ENCODE results near the gene USP24. TPM values are rescaled to one million over a fixed set of nuclear protein-coding genes. Genes with fewer than 3 reads are reported as not detected.
A peak's percentile ranks its signal among the peaks of the same experiment; 100 is the strongest.

The USP24 gene
- polyA plus RNA-seq, 1 donor (not counting 4 experiments of a cell fraction or from before 2014, with no cell fraction given): 22.5 TPM

DNA sequence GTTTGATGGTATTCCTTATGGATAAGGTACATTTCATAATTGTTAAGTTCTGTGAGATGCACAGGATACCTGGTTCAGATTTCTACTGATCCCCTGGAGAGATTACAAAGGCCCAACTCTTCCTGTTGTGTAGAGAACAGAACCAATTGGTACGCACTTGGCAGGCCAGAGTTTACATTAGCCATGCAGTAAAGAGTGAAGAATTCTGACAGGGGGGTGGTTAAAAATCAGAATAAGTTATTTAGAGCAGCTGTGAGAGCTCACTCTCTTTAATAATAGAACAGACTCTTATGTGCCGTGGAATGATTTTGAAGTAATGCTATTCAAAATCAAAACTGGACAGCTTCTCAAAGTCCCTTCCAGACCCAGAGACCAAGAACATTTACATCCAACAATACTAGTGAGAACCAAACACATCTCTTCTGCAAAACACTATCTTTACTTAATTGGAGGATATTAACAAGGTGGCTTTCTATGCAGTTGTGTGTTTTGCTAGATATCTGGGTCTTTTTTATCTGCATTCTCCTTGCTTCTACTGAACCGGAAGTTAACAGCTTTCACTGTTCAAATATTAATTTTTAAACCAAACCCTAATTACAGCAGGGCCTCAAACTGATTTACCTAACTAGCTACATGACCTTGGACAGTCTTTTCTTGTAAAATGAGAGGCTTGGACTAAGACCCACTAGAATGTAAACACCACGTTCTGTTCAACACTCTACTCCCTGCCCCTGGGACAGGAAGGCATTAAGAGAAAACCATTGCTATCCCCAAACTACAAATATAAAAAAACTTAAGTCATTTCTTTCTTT is 4.0 kb downstream of the USP24 start:
- FAIRE-seq: no peak

DNA sequence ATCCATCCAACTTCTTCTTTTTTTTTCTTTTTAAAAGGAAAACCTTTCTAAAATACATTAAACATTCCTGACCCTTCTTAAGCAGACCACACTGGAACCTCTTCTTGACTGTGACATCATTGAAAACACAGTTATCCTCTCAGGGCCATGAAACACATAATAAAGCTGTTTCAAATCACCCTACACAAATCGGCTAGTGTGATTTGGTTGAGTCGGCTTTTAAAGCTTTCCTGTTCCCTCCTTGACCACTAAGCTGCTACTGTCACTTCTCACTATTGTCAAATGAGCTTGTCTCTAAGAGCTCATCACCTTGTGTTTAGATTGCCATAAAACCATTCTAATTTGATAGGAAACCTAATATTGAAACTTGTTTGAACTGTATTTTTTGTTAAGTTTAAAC is 5.9 kb downstream of the USP24 start:
- no peaks in the 10 kb centered on the region for H3K36me3 ChIP-seq (ENCODE audit: control insufficient read depth in 2 of 2, extremely low read depth in 1 of 2, insufficient read depth in 2 of 2, low read length in 2 of 2)
- dilution Hi-C loops (cut with MboI; ENCODE audit: extremely low pct_ligation_motif_present, low sequenced_read_pairs): no loop called here

More for the DNA sequence above, 4.0 kb downstream of the USP24 start:
- H3K27me3 ChIP-seq (ENCODE audit: control insufficient read depth, extremely low read depth, insufficient read depth, low read length): no peaks in the 10 kb centered on the region
- H3K4me1 ChIP-seq (ENCODE audit: control insufficient read depth, extremely low read depth, insufficient read depth, low read length): peaks cover 31% of the 10 kb centered on the region
- DNase-seq (ENCODE audit: low read depth, low spot score): no peak
- H3K9me3 ChIP-seq (ENCODE audit: control insufficient read depth, low read depth, low read length): no peaks in the 10 kb centered on the region
- peak overlapping the region; percentile 99 for H3K4me2 ChIP-seq (ENCODE audit: control insufficient read depth, extremely low read depth, insufficient read depth, low read depth, low read length)
- H3K27ac ChIP-seq (ENCODE audit: control insufficient read depth, insufficient read depth, low read length): no peak overlapping the region
- no peak overlapping the region for H2AFZ ChIP-seq (ENCODE audit: control insufficient read depth, low read length)
- H3K9ac ChIP-seq (ENCODE audit: control insufficient read depth, extremely low read depth, insufficient read depth, low read length): no peak overlapping the region
- H4K20me1 ChIP-seq (ENCODE audit: control insufficient read depth, extremely low read depth, insufficient read depth, low read length): peaks cover 6% of the 10 kb centered on the region
- peaks cover 6% of the 10 kb centered on the region for H3K9me1 ChIP-seq (ENCODE audit: control insufficient read depth, extremely low read depth, insufficient read depth, low read length)
- no peaks in the 10 kb centered on the region for H3K36me3 ChIP-seq (ENCODE audit: control insufficient read depth in 2 of 2, extremely low read depth in 1 of 2, insufficient read depth in 2 of 2, low read length in 2 of 2)
- no peak for TF ChIP-seq EZH2 (IDR thresholded peaks at IDR 0.05; ENCODE audit: low read length)
- TF ChIP-seq, protein P1, sequence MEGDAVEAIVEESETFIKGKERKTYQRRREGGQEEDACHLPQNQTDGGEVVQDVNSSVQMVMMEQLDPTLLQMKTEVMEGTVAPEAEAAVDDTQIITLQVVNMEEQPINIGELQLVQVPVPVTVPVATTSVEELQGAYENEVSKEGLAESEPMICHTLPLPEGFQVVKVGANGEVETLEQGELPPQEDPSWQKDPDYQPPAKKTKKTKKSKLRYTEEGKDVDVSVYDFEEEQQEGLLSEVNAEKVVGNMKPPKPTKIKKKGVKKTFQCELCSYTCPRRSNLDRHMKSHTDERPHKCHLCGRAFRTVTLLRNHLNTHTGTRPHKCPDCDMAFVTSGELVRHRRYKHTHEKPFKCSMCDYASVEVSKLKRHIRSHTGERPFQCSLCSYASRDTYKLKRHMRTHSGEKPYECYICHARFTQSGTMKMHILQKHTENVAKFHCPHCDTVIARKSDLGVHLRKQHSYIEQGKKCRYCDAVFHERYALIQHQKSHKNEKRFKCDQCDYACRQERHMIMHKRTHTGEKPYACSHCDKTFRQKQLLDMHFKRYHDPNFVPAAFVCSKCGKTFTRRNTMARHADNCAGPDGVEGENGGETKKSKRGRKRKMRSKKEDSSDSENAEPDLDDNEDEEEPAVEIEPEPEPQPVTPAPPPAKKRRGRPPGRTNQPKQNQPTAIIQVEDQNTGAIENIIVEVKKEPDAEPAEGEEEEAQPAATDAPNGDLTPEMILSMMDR (optimal IDR thresholded peaks at IDR 0.05 in 1 of 3, IDR thresholded peaks at IDR 0.05 in 1 of 3, conservative IDR thresholded peaks at IDR 0.05 in 1 of 3; ENCODE audit: extremely low read depth in 1 of 3, insufficient read depth in 2 of 3, low read length in 3 of 3): no peak
- H3K79me2 ChIP-seq (ENCODE audit: control insufficient read depth, insufficient read depth, low read length): peaks cover 95% of the 10 kb centered on the region
- H3K4me3 ChIP-seq (ENCODE audit: control insufficient read depth in 2 of 3, extremely low read depth in 1 of 3, insufficient read depth in 2 of 3, low read depth in 1 of 3, low read length in 3 of 3): peak overlapping the region in 1 of 3 experiments; percentile 8
- dilution Hi-C loops (cut with MboI; ENCODE audit: extremely low pct_ligation_motif_present, low sequenced_read_pairs): no loop called here

More for the DNA sequence above, 5.9 kb downstream of the USP24 start:
- H3K4me3 ChIP-seq (ENCODE audit: control insufficient read depth in 2 of 3, extremely low read depth in 1 of 3, insufficient read depth in 2 of 3, low read depth in 1 of 3, low read length in 3 of 3): no peak overlapping the region
- H3K27me3 ChIP-seq (ENCODE audit: control insufficient read depth, extremely low read depth, insufficient read depth, low read length): no peaks in the 10 kb centered on the region
- no peak for DNase-seq (ENCODE audit: low read depth, low spot score)
- peaks cover 97% of the 10 kb centered on the region for H3K79me2 ChIP-seq (ENCODE audit: control insufficient read depth, insufficient read depth, low read length)
- H3K4me2 ChIP-seq (ENCODE audit: control insufficient read depth, extremely low read depth, insufficient read depth, low read depth, low read length): no peak overlapping the region
- H2AFZ ChIP-seq (ENCODE audit: control insufficient read depth, low read length): no peak overlapping the region
- H3K27ac ChIP-seq (ENCODE audit: control insufficient read depth, insufficient read depth, low read length): no peak overlapping the region
- TF ChIP-seq, protein P1 (optimal IDR thresholded peaks at IDR 0.05 in 1 of 3, IDR thresholded peaks at IDR 0.05 in 1 of 3, conservative IDR thresholded peaks at IDR 0.05 in 1 of 3; ENCODE audit: extremely low read depth in 1 of 3, insufficient read depth in 2 of 3, low read length in 3 of 3): no peak
- peaks cover 27% of the 10 kb centered on the region for H3K4me1 ChIP-seq (ENCODE audit: control insufficient read depth, extremely low read depth, insufficient read depth, low read length)
- FAIRE-seq: no peak
- H3K9me1 ChIP-seq (ENCODE audit: control insufficient read depth, extremely low read depth, insufficient read depth, low read length): peaks cover 6% of the 10 kb centered on the region
- no peak overlapping the region for H3K9ac ChIP-seq (ENCODE audit: control insufficient read depth, extremely low read depth, insufficient read depth, low read length)
- H3K9me3 ChIP-seq (ENCODE audit: control insufficient read depth, low read depth, low read length): no peaks in the 10 kb centered on the region
- H4K20me1 ChIP-seq (ENCODE audit: control insufficient read depth, extremely low read depth, insufficient read depth, low read length): peaks cover 6% of the 10 kb centered on the region

Data from keratinocyte (primary cell).